ENCODE data around the gene SASS6.

SASS6 gene

DNA sequence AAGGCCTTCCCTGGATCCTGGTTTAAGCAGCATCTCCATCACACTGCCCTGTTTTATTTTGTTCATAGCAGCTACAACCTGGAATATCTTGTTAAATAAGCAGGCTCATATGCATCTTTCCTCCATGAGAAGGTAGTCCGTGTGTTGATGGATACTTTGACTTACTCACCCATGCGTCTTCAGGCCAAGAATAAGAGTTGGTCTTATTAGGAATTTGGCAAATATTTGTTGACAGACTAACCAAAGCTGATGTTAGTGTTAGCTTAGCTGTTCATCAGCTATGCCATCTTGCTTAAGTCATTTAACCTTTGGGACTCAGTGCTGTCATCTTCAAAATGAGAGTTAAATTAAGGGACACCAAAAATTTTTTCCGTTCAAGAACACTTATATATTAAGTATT, 59.2 kb downstream of the SASS6 start:
- no peak for TF ChIP-seq CTCF (IDR thresholded peaks at IDR 0.05; ENCODE audit: insufficient read depth, missing control alignments)
- DNase-seq (ENCODE audit: insufficient read length, low spot score) (no peak), FAIRE-seq (no peak)

DNA sequence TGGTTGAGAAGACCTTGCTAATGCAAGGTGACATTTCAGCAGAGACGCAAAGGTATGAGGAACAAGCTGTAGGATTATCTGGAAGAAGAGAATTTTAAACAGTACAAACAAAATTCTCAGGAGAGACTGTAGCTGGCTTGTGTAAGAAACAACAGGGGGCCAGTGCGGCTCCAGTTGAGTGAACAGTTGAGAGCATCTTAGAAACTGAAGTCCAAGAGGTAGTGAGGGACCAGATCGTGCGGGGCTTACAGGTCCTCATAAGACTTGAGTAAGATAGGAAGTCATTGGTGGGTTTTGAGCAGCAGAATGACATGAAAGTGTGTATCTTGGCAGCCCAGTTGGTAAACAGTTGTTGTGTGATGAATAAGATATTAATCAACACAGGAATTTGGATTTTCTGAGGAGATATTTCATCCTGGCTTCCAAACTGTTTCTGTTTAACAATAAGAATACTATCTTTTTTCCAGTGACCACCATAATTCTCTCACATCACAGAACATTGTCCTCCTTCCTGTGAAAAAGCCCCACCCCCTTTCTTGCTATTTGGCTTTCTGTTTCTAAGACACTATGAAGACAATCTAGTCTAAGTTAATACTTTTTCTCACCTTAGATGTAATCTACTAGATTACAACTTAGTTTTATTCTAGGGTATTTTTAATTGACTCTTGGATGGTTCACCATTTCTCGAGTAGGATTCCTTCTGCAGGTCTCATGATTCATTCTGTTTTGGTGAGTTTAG, 62.4 kb downstream of the SASS6 start:
- no peak for FAIRE-seq

GRCh38 chr1:100065969-100066227, 66.8 kb downstream of the SASS6 start:
- no peak for DNase-seq (ENCODE audit: insufficient read length, low spot score)
- TF ChIP-seq CTCF (IDR thresholded peaks at IDR 0.05; ENCODE audit: insufficient read depth, missing control alignments): no peak
- FAIRE-seq: no peak

More for the DNA sequence above, 62.4 kb downstream of the SASS6 start:
- TF ChIP-seq CTCF (IDR thresholded peaks at IDR 0.05; ENCODE audit: insufficient read depth, missing control alignments): no peak
- DNase-seq (ENCODE audit: insufficient read length, low spot score): no peak

GRCh38 chr1:100065183-100065968, 67.4 kb downstream of the SASS6 start:
- FAIRE-seq: no peak
- TF ChIP-seq CTCF (IDR thresholded peaks at IDR 0.05; ENCODE audit: insufficient read depth, missing control alignments): no peak
- no peak for DNase-seq (ENCODE audit: insufficient read length, low spot score)

- no peak for FAIRE-seq
- DNase-seq (ENCODE audit: insufficient read length, low spot score): no peak
- TF ChIP-seq CTCF (IDR thresholded peaks at IDR 0.05; ENCODE audit: insufficient read depth, missing control alignments): no peak
These were observed 71.0 kb downstream of the SASS6 start for GRCh38 chr1:100061681-100062080.

DNA sequence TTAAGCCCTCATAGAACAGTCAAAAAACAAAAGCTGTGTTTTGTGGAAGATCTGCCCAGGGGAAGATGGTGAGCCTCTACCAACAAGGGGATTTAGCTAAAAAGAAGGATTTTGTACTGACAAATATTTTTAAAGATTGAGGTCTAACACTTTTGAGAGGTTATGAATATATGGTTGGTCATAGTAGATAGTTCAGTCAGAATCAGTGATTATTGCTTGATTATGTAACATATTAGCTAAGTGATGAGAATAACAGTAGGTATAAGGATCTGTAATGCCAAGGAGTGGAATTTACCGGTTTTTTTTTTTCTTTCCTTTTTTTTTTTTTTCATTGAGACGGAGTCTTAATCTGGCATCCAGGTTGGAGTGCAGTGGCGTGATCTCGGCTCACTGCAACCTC, 79.0 kb downstream of the SASS6 start:
- no peak for FAIRE-seq
- no peak for TF ChIP-seq CTCF (IDR thresholded peaks at IDR 0.05; ENCODE audit: insufficient read depth, missing control alignments)
- DNase-seq (ENCODE audit: insufficient read length, low spot score): no peak

- DNase-seq (ENCODE audit: insufficient read length, low spot score) (no peak), FAIRE-seq (no peak)
- TF ChIP-seq CTCF (IDR thresholded peaks at IDR 0.05; ENCODE audit: insufficient read depth, missing control alignments): no peak
These were observed 79.6 kb downstream of the SASS6 start for GRCh38 chr1:100053119-100053518.

All from D721Med (cell line).